HG03469 (cell line): ENCODE results near the gene CD59.
"Not testable (repeated sequence)": the region's sequence is repeated elsewhere in the genome, so short reads cannot be mapped to it uniquely, and the experiment has no call there.

Source experiments
- ATAC-seq: cut with Tn5 transposase; IDR thresholded peaks from one replicate; pipeline ENCODE4 v1.9.1; 2021; ENCODE audit warnings: mild to moderate bottlenecking, moderate library complexity, moderate number of reproducible peaks; ENCODE audit not compliant: unreplicated experiment

Gene CD59

GRCh38 chr11:33743291-33743690 is 7.1 kb upstream of the CD59 start:
- no peak for ATAC-seq

- no peak for ATAC-seq
Observed at GRCh38 chr11:33742249-33742851, 6.1 kb upstream of the CD59 start.

GRCh38 chr11:33741806-33742205 is 5.6 kb upstream of the CD59 start:
- ATAC-seq = no peak

- ATAC-seq = no peak
Observed at GRCh38 chr11:33737362-33737821, 1.2 kb upstream of the CD59 start.

- no peak for ATAC-seq
Observed at GRCh38 chr11:33735271-33736147, 714 bp downstream of the CD59 start.

GRCh38 chr11:33734441-33735270 is 1.6 kb downstream of the CD59 start:
- no peak for ATAC-seq

- ATAC-seq = no peak
Observed at GRCh38 chr11:33733980-33734379, 2.2 kb downstream of the CD59 start.

- no peak for ATAC-seq
Observed at GRCh38 chr11:33731723-33732531, 4.3 kb downstream of the CD59 start.

GRCh38 chr11:33730716-33731115 is 5.5 kb downstream of the CD59 start:
- ATAC-seq = no peak

- not testable (repeated sequence) for ATAC-seq
Observed at GRCh38 chr11:33729072-33729664, 7.1 kb downstream of the CD59 start.

- ATAC-seq = not testable (repeated sequence)
Observed at GRCh38 chr11:33727539-33727938, 8.7 kb downstream of the CD59 start.

- ATAC-seq = no peak
Observed at GRCh38 chr11:33725496-33725895, 10.7 kb downstream of the CD59 start.

- ATAC-seq = no peak
Observed at GRCh38 chr11:33724644-33725035, 11.6 kb downstream of the CD59 start.

- ATAC-seq = no peak
Observed at GRCh38 chr11:33723238-33723881, 12.9 kb downstream of the CD59 start.

- ATAC-seq = peak; percentile 71
Observed at GRCh38 chr11:33722590-33723234, 13.5 kb downstream of the CD59 start.

- ATAC-seq = no peak
Observed at GRCh38 chr11:33721984-33722383, 14.2 kb downstream of the CD59 start.

- ATAC-seq = no peak
Observed at GRCh38 chr11:33721426-33721825, 14.8 kb downstream of the CD59 start.

GRCh38 chr11:33719587-33719986 is 16.6 kb downstream of the CD59 start:
- no peak for ATAC-seq

- no peak for ATAC-seq
Observed at GRCh38 chr11:33718440-33718839, 17.8 kb downstream of the CD59 start.
